Transverse colon (tissue), 3 donors: ENCODE measurements around the gene SLAMF1.

ENCODE experiments used
- POLR2A ChIP-seq: fragments of 450-650 bp; IDR thresholded peaks from one replicate; pipeline ENCODE4 v1.6.1; 2016; ENCODE audit warnings: antibody characterized with exemption, mild to moderate bottlenecking, moderate library complexity
- TF ChIP-seq, protein P1 (sequence below), 5 experiments: fragments of 200-600 bp in 3 of 5; fragments of 450-650 bp in 2 of 5; sonication (generic) in 3 of 5; IDR thresholded peaks; 1 replicate in 2 of 5; 2 replicates in 3 of 5; pipeline ENCODE4 v1.5.1; 2016 to 2017; ENCODE audit warnings: antibody characterized with exemption in 5 of 5, inconsistent platforms in 3 of 5, mild to moderate bottlenecking in 2 of 5, moderate library complexity in 1 of 5

GRCh38 chr1:160630523-160631451 lies 16.1 kb downstream of the SLAMF1 start:
- no peak for TF ChIP-seq POLR2A
- TF ChIP-seq, protein P1, sequence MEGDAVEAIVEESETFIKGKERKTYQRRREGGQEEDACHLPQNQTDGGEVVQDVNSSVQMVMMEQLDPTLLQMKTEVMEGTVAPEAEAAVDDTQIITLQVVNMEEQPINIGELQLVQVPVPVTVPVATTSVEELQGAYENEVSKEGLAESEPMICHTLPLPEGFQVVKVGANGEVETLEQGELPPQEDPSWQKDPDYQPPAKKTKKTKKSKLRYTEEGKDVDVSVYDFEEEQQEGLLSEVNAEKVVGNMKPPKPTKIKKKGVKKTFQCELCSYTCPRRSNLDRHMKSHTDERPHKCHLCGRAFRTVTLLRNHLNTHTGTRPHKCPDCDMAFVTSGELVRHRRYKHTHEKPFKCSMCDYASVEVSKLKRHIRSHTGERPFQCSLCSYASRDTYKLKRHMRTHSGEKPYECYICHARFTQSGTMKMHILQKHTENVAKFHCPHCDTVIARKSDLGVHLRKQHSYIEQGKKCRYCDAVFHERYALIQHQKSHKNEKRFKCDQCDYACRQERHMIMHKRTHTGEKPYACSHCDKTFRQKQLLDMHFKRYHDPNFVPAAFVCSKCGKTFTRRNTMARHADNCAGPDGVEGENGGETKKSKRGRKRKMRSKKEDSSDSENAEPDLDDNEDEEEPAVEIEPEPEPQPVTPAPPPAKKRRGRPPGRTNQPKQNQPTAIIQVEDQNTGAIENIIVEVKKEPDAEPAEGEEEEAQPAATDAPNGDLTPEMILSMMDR (IDR thresholded peaks at IDR 0.05): no peak
